ENCODE measurements around the gene WDR31.

Gene WDR31

GRCh38 chr9:113309204-113309813, 30.8 kb downstream of the WDR31 start:
- no peak overlapping the region for H3K27ac Mint-ChIP-seq
- no peak overlapping the region for H3K4me3 Mint-ChIP-seq
- no peaks in the 10 kb centered on the region for H3K36me3 Mint-ChIP-seq (ENCODE audit: low read depth)
- TF ChIP-seq, protein P1, sequence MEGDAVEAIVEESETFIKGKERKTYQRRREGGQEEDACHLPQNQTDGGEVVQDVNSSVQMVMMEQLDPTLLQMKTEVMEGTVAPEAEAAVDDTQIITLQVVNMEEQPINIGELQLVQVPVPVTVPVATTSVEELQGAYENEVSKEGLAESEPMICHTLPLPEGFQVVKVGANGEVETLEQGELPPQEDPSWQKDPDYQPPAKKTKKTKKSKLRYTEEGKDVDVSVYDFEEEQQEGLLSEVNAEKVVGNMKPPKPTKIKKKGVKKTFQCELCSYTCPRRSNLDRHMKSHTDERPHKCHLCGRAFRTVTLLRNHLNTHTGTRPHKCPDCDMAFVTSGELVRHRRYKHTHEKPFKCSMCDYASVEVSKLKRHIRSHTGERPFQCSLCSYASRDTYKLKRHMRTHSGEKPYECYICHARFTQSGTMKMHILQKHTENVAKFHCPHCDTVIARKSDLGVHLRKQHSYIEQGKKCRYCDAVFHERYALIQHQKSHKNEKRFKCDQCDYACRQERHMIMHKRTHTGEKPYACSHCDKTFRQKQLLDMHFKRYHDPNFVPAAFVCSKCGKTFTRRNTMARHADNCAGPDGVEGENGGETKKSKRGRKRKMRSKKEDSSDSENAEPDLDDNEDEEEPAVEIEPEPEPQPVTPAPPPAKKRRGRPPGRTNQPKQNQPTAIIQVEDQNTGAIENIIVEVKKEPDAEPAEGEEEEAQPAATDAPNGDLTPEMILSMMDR (IDR thresholded peaks at IDR 0.05): peak; percentile 60
- peaks cover 6% of the 10 kb centered on the region for H3K27me3 Mint-ChIP-seq (ENCODE audit: low read depth, poor library complexity)
- no peak for DNase-seq
- H3K4me1 Mint-ChIP-seq: peaks cover 30% of the 10 kb centered on the region
- no peaks in the 10 kb centered on the region for H3K9me3 Mint-ChIP-seq

- H3K27me3 Mint-ChIP-seq (ENCODE audit: low read depth, poor library complexity): peaks cover 6% of the 10 kb centered on the region
- H3K4me1 Mint-ChIP-seq: peaks cover 47% of the 10 kb centered on the region
- no peaks in the 10 kb centered on the region for H3K36me3 Mint-ChIP-seq (ENCODE audit: low read depth)
- no peak overlapping the region for H3K4me3 Mint-ChIP-seq
- H3K27ac Mint-ChIP-seq: no peak overlapping the region
- TF ChIP-seq, protein P1 (IDR thresholded peaks at IDR 0.05): no peak
- no peaks in the 10 kb centered on the region for H3K9me3 Mint-ChIP-seq
- DNase-seq: peak; percentile 36
Observed at GRCh38 chr9:113307396-113307975, 32.6 kb downstream of the WDR31 start.

GRCh38 chr9:113306566-113306965, 33.5 kb downstream of the WDR31 start:
- Mint-ChIP-seq H3K27ac (no peak overlapping the region), H3K36me3 (ENCODE audit: low read depth) (no peaks in the 10 kb centered on the region), H3K9me3 (no peaks in the 10 kb centered on the region), H3K4me1 (peaks cover 56% of the 10 kb centered on the region), H3K27me3 (ENCODE audit: low read depth, poor library complexity) (peaks cover 6% of the 10 kb centered on the region), H3K4me3 (no peak overlapping the region)
- DNase-seq: no peak
- TF ChIP-seq, protein P1 (IDR thresholded peaks at IDR 0.05): no peak

DNA sequence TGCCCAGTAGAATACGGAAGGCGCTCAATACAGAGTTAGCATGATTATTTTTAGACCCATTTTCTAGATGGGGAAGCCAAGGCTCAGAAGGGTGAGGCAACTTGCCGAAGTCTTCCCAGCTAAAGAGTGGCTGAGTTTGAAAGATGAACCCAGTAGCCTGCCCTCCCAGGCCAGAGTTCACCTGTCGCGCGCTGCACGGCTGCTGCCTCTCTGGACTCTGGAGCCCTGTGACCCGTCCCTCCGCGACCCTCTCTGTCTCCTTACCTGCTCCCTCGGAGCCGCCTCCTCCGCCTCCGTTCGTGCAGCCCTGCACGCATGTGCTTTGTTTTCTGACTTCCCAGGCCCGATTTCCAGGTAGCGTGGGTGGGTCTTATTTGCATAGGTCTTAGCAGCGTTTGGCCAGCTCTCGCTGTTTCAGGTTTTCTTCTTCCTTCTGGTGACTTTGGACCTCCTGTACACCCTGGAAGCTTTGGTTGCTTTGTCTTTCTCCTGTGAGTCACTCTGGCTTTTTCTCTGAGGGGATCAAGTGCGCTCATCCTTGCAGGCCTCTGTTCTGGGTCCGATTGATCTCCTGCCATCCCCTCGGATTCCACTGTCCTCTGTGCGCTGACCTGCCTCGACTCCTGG, 37.2 kb downstream of the WDR31 start, which contains the start of gene RNF183:
TSS of gene RNF183 (minus strand) at position 585 of the 627 bp plus-strand sequence. CDS start 5,192 bp downstream, outside the sequence.
- TF ChIP-seq, protein P1 (IDR thresholded peaks at IDR 0.05): no peak
- Mint-ChIP-seq H3K27ac (peak within 1 kb of the TSS; percentile 96), H3K4me3 (peak within 1 kb of the TSS; percentile 8), H3K36me3 (ENCODE audit: low read depth) (no peaks in the 10 kb centered on the region), H3K9me3 (no peaks in the 10 kb centered on the region), H3K27me3 (ENCODE audit: low read depth, poor library complexity) (peaks cover 10% of the 10 kb centered on the region), H3K4me1 (peaks cover 60% of the 10 kb centered on the region)
- DNase-seq: peak; percentile 26

DNA sequence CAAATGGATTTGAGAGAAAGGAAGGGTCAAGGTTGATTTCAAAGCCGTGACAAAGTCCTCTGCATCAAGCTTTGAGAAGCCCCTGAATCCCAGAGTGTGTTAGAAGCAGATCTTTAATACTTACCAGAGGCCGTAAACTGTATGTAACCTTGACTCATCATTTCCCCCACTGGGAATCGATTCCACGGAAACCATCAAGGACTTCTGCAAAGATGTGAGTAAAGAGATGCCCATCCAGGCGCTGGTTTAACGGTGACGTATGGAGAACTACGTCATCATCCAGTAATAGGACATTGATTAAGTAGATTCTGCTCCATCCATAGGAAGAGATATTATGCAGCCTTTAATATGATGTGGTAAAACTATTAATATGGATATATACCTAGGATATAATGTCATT, 38.5 kb downstream of the WDR31 start:
- H3K9me3 Mint-ChIP-seq: no peaks in the 10 kb centered on the region
- no peaks in the 10 kb centered on the region for H3K36me3 Mint-ChIP-seq (ENCODE audit: low read depth)
- no peak overlapping the region for H3K4me3 Mint-ChIP-seq
- no peak for DNase-seq
- TF ChIP-seq, protein P1 (IDR thresholded peaks at IDR 0.05): no peak
- peaks cover 59% of the 10 kb centered on the region for H3K4me1 Mint-ChIP-seq
- peaks cover 13% of the 10 kb centered on the region for H3K27me3 Mint-ChIP-seq (ENCODE audit: low read depth, poor library complexity)
- no peak overlapping the region for H3K27ac Mint-ChIP-seq

Data from nephron progenitor cell (in vitro differentiated cells).